Measurements from ENCODE around the gene PTX3.

PTX3 gene

DNA sequence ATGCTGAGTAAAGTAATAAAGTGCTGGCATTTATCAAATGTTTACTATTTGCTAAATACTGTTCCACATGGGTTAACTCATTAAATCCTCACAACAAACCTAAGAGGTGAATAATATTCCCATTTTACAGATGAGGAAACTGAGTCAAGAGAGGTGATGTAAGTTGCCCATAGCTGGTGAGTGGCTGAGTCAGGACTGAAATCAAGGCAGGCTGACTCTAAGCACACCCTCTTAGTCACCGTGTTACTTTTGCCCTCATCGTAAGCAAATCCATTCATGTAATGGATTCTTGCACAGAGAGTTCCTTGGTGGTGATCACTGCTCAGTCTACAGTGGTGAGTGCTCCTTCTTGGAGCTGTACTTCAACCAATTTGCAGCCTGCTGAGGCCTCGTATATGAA is 28.9 kb upstream of the PTX3 start:
- H3K23ac ChIP-seq (ENCODE audit: low read depth, low read length, poor library complexity): no peak overlapping the region
- H2AFZ ChIP-seq (ENCODE audit: low read length): no peak overlapping the region
- no peak overlapping the region for H4K91ac ChIP-seq (ENCODE audit: low read depth, low read length, poor library complexity)
- no peaks in the 10 kb centered on the region for H3K79me1 ChIP-seq (ENCODE audit: low read depth, low read length)
- peaks cover 0 to 9% of the 10 kb centered on the region in 2 donors for H3K9me3 ChIP-seq (replicated peaks in 1 of 2; ENCODE audit: control insufficient read depth in 2 of 2, insufficient read depth in 1 of 2, low read depth in 1 of 2, low read length in 2 of 2)
- H3K27me3 ChIP-seq (ENCODE audit: control insufficient read depth in 3 of 3, insufficient read depth in 3 of 3, low read depth in 1 of 3, low read length in 3 of 3): no peaks in the 10 kb centered on the region
- no peak overlapping the region for H4K8ac ChIP-seq (ENCODE audit: low read depth, low read length)
- H3K4ac ChIP-seq (ENCODE audit: low read length): no peak overlapping the region
- no peak for DNase-seq (ENCODE audit: low spot score)
- H2BK15ac ChIP-seq (ENCODE audit: low read length): no peak overlapping the region
- no peak overlapping the region for H3K18ac ChIP-seq (ENCODE audit: low read length)
- no peaks in the 10 kb centered on the region for H3K4me1 ChIP-seq (ENCODE audit: control insufficient read depth in 2 of 2, insufficient read depth in 1 of 2, low read depth in 1 of 2, low read length in 2 of 2)
- H2AK5ac ChIP-seq (ENCODE audit: low read depth, low read length): no peak overlapping the region
- no peak overlapping the region for H2BK5ac ChIP-seq (ENCODE audit: low read length)
- no peak overlapping the region for H3K4me3 ChIP-seq (ENCODE audit: low read length in 2 of 2)
- H3K14ac ChIP-seq (ENCODE audit: low read length): no peak overlapping the region
- H3K4me2 ChIP-seq (ENCODE audit: insufficient read depth, low read length, poor library complexity, severe bottlenecking): no peak overlapping the region
- H2BK120ac ChIP-seq (ENCODE audit: low read depth, low read length): no peak overlapping the region
- H3K9ac ChIP-seq (ENCODE audit: low read depth, low read length, poor library complexity): no peak overlapping the region
- H2BK12ac ChIP-seq (ENCODE audit: low read length): no peak overlapping the region
- H3K27ac ChIP-seq (replicated peaks; ENCODE audit: low read length): no peak overlapping the region
- WGBS, 2 donors (ENCODE audit: extremely low coverage in 2 of 2, insufficient read length in 2 of 2, insufficient replicate concordance in 1 of 2): no CpG with 5 or more reads among the region's 3 CpGs
- peaks cover 0 to 2% of the 10 kb centered on the region in 2 donors for H3K36me3 ChIP-seq (replicated peaks in 1 of 2; ENCODE audit: control insufficient read depth in 2 of 2, insufficient read depth in 2 of 2, low read length in 2 of 2)

DNA sequence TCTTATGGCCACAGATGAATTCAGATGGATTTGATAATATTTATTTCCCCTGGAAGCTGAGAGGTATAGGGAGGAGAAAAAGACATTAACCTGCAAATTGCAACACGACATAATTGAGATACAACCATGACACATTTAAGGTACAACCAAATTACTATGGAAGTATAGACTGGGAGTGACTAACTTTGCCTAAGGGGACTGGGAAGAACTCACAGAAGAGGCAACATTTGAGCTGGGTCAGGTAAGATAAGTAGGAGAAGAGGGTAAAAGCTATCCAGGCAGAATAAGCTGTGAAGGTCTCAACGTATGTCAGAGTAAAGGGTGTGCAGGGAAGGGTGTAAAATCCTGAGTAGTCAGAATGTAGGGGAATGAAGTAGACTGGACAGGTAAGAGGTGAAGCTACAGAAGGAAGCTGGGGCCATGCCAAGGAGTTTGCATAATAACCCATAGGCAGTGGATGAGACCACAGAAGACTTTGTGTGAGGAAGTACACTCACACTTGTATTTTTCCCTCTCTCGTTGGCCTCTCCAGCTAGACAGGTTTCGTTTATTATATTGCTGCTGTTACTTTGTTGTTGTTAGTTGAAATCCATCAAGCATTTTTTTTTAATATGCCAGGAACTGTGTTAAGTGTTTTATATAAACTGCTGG is 28.0 kb upstream of the PTX3 start:
- Histone ChIP-seq H4K91ac (ENCODE audit: low read depth, low read length, poor library complexity) (no peak overlapping the region), H4K8ac (ENCODE audit: low read depth, low read length) (no peak overlapping the region), H2BK120ac (ENCODE audit: low read depth, low read length) (no peak overlapping the region), H3K18ac (ENCODE audit: low read length) (no peak overlapping the region), H3K27me3 (ENCODE audit: control insufficient read depth in 3 of 3, insufficient read depth in 3 of 3, low read depth in 1 of 3, low read length in 3 of 3) (no peaks in the 10 kb centered on the region), H3K9ac (ENCODE audit: low read depth, low read length, poor library complexity) (no peak overlapping the region), H3K23ac (ENCODE audit: low read depth, low read length, poor library complexity) (no peak overlapping the region), H3K4me1 (ENCODE audit: control insufficient read depth in 2 of 2, insufficient read depth in 1 of 2, low read depth in 1 of 2, low read length in 2 of 2) (no peaks in the 10 kb centered on the region), H2BK15ac (ENCODE audit: low read length) (no peak overlapping the region), H3K4me2 (ENCODE audit: insufficient read depth, low read length, poor library complexity, severe bottlenecking) (no peak overlapping the region), H2BK5ac (ENCODE audit: low read length) (no peak overlapping the region), H2AFZ (ENCODE audit: low read length) (no peak overlapping the region), H3K9me3 (replicated peaks in 1 of 2; ENCODE audit: control insufficient read depth in 2 of 2, insufficient read depth in 1 of 2, low read depth in 1 of 2, low read length in 2 of 2) (peaks cover 0 to 9% of the 10 kb centered on the region in 2 donors), H3K14ac (ENCODE audit: low read length) (no peak overlapping the region), H3K79me1 (ENCODE audit: low read depth, low read length) (no peaks in the 10 kb centered on the region), H2AK5ac (ENCODE audit: low read depth, low read length) (no peak overlapping the region), H3K36me3 (replicated peaks in 1 of 2; ENCODE audit: control insufficient read depth in 2 of 2, insufficient read depth in 2 of 2, low read length in 2 of 2) (peaks cover 0 to 2% of the 10 kb centered on the region in 2 donors), H3K4me3 (ENCODE audit: low read length in 2 of 2) (no peak overlapping the region), H2BK12ac (ENCODE audit: low read length) (no peak overlapping the region), H3K27ac (replicated peaks; ENCODE audit: low read length) (no peak overlapping the region), H3K4ac (ENCODE audit: low read length) (no peak overlapping the region)
- DNase-seq (ENCODE audit: low spot score): no peak
- WGBS, 2 donors (ENCODE audit: extremely low coverage in 2 of 2, insufficient read length in 2 of 2, insufficient replicate concordance in 1 of 2): no CpG with 5 or more reads among the region's 4 CpGs

DNA sequence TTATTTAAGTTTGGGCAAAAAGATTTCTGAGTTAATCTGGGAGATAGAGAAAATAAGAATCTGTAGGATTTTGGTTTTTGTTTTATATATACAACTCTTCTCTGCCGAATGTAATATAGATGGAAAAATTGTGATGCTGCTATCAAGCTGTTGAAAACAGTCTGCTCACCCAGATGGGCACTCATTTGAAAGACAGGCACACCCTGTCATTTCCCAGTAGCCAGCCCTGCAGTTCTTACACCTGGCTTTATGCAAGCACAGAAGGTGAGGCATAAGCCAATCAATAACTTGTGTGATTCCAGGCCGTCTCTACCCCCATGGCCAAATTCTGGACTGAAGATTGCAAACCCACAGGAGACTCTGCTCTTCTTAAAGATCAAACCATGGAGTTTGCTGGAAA is 27.1 kb upstream of the PTX3 start:
- Histone ChIP-seq H3K18ac (ENCODE audit: low read length) (no peak overlapping the region), H3K4me1 (ENCODE audit: control insufficient read depth in 2 of 2, insufficient read depth in 1 of 2, low read depth in 1 of 2, low read length in 2 of 2) (no peaks in the 10 kb centered on the region), H3K23ac (ENCODE audit: low read depth, low read length, poor library complexity) (no peak overlapping the region), H3K9me3 (replicated peaks in 1 of 2; ENCODE audit: control insufficient read depth in 2 of 2, insufficient read depth in 1 of 2, low read depth in 1 of 2, low read length in 2 of 2) (peaks cover 0 to 9% of the 10 kb centered on the region in 2 donors), H3K27me3 (ENCODE audit: control insufficient read depth in 3 of 3, insufficient read depth in 3 of 3, low read depth in 1 of 3, low read length in 3 of 3) (no peaks in the 10 kb centered on the region), H3K4me3 (ENCODE audit: low read length in 2 of 2) (no peak overlapping the region), H2BK12ac (ENCODE audit: low read length) (no peak overlapping the region), H2BK120ac (ENCODE audit: low read depth, low read length) (no peak overlapping the region), H2AK5ac (ENCODE audit: low read depth, low read length) (no peak overlapping the region), H2AFZ (ENCODE audit: low read length) (no peak overlapping the region), H3K4ac (ENCODE audit: low read length) (no peak overlapping the region), H3K79me1 (ENCODE audit: low read depth, low read length) (no peaks in the 10 kb centered on the region), H3K4me2 (ENCODE audit: insufficient read depth, low read length, poor library complexity, severe bottlenecking) (no peak overlapping the region), H3K14ac (ENCODE audit: low read length) (no peak overlapping the region), H2BK5ac (ENCODE audit: low read length) (no peak overlapping the region), H3K9ac (ENCODE audit: low read depth, low read length, poor library complexity) (no peak overlapping the region), H4K8ac (ENCODE audit: low read depth, low read length) (no peak overlapping the region), H3K36me3 (replicated peaks in 1 of 2; ENCODE audit: control insufficient read depth in 2 of 2, insufficient read depth in 2 of 2, low read length in 2 of 2) (peaks cover 0 to 2% of the 10 kb centered on the region in 2 donors), H2BK15ac (ENCODE audit: low read length) (no peak overlapping the region), H4K91ac (ENCODE audit: low read depth, low read length, poor library complexity) (no peak overlapping the region), H3K27ac (replicated peaks; ENCODE audit: low read length) (no peak overlapping the region)
- no peak for DNase-seq (ENCODE audit: low spot score)
- no CpG with 5 or more reads among the region's 2 CpGs for WGBS, 2 donors (ENCODE audit: extremely low coverage in 2 of 2, insufficient read length in 2 of 2, insufficient replicate concordance in 1 of 2)

DNA sequence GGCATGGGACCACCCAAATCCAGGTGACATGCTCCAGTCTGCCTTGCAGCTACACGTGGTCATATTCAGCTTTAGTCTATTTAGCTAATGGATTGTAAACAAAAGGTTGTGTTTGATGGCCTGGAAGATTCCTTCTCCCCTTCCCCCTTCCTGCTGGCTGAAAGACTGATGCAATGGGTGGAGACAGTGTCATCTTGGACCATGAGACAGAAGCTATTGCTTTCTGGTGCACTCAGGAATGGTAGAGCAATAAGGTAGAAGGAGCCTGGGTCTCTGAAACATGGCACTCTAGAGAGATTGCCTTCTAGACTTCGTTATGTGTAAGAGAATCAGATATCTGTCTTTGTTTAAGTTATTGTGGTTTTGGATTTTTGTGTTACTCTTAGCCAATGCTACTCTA is 25.7 kb upstream of the PTX3 start:
- Histone ChIP-seq H3K27ac (replicated peaks; ENCODE audit: low read length) (no peak overlapping the region), H3K18ac (ENCODE audit: low read length) (no peak overlapping the region), H3K36me3 (replicated peaks in 1 of 2; ENCODE audit: control insufficient read depth in 2 of 2, insufficient read depth in 2 of 2, low read length in 2 of 2) (peaks cover 0 to 2% of the 10 kb centered on the region in 2 donors), H2AFZ (ENCODE audit: low read length) (no peak overlapping the region), H2BK5ac (ENCODE audit: low read length) (no peak overlapping the region), H3K79me1 (ENCODE audit: low read depth, low read length) (no peaks in the 10 kb centered on the region), H3K27me3 (ENCODE audit: control insufficient read depth in 3 of 3, insufficient read depth in 3 of 3, low read depth in 1 of 3, low read length in 3 of 3) (no peaks in the 10 kb centered on the region), H3K4me3 (ENCODE audit: low read length in 2 of 2) (no peak overlapping the region), H3K23ac (ENCODE audit: low read depth, low read length, poor library complexity) (no peak overlapping the region), H4K8ac (ENCODE audit: low read depth, low read length) (no peak overlapping the region), H2BK120ac (ENCODE audit: low read depth, low read length) (no peak overlapping the region), H3K4ac (ENCODE audit: low read length) (no peak overlapping the region), H2AK5ac (ENCODE audit: low read depth, low read length) (no peak overlapping the region), H3K9me3 (replicated peaks in 1 of 2; ENCODE audit: control insufficient read depth in 2 of 2, insufficient read depth in 1 of 2, low read depth in 1 of 2, low read length in 2 of 2) (peaks cover 0 to 9% of the 10 kb centered on the region in 2 donors), H3K9ac (ENCODE audit: low read depth, low read length, poor library complexity) (no peak overlapping the region), H3K4me2 (ENCODE audit: insufficient read depth, low read length, poor library complexity, severe bottlenecking) (no peak overlapping the region), H3K4me1 (ENCODE audit: control insufficient read depth in 2 of 2, insufficient read depth in 1 of 2, low read depth in 1 of 2, low read length in 2 of 2) (no peaks in the 10 kb centered on the region), H3K14ac (ENCODE audit: low read length) (no peak overlapping the region), H2BK12ac (ENCODE audit: low read length) (no peak overlapping the region), H2BK15ac (ENCODE audit: low read length) (no peak overlapping the region), H4K91ac (ENCODE audit: low read depth, low read length, poor library complexity) (no peak overlapping the region)
- no peak for DNase-seq (ENCODE audit: low spot score)
- WGBS, 2 donors (ENCODE audit: extremely low coverage in 2 of 2, insufficient read length in 2 of 2, insufficient replicate concordance in 1 of 2): no CpG with 5 or more reads among the region's 2 CpGs

All from neuronal stem cell (in vitro differentiated cells).